Body of pancreas (tissue), 4 donors: ENCODE data around the gene SPTB.

Source experiments
- POLR2A ChIP-seq, 3 donors: fragments of 450-650 bp; IDR thresholded peaks; one replicate each; pipeline ENCODE4 v1.6.1; 2016; ENCODE audit warnings: antibody characterized with exemption in 3 of 3, mild to moderate bottlenecking in 2 of 3
- TF ChIP-seq, protein P1 (sequence below), 7 experiments: fragments of 450-650 bp in 4 of 7; fragments of 200-600 bp in 3 of 7; sonication (generic) in 3 of 7; IDR thresholded peaks; one replicate each; pipeline ENCODE4 v1.5.1; 2016 to 2019; ENCODE audit warnings: antibody characterized with exemption in 7 of 7

DNA sequence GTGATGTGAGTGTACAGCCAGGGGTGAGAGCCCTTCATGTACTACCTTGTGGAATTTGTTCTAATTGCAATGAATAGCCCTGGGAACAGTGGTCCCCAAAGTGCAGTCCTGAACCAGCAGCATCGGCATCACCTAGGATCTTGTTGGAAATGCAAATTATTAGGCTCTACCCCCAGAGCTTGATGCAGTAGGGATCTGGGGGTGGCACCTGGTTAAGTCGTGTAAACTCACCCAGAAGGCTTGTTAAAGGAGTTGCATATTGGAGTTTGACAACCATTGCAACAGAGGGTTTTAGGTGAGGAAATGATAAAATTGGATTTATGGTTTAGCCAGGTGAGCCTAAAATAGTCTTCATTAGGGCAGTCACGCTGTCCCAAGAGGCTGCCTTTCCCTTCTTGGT is 102.2 kb downstream of the SPTB start:
- TF ChIP-seq, protein P1, sequence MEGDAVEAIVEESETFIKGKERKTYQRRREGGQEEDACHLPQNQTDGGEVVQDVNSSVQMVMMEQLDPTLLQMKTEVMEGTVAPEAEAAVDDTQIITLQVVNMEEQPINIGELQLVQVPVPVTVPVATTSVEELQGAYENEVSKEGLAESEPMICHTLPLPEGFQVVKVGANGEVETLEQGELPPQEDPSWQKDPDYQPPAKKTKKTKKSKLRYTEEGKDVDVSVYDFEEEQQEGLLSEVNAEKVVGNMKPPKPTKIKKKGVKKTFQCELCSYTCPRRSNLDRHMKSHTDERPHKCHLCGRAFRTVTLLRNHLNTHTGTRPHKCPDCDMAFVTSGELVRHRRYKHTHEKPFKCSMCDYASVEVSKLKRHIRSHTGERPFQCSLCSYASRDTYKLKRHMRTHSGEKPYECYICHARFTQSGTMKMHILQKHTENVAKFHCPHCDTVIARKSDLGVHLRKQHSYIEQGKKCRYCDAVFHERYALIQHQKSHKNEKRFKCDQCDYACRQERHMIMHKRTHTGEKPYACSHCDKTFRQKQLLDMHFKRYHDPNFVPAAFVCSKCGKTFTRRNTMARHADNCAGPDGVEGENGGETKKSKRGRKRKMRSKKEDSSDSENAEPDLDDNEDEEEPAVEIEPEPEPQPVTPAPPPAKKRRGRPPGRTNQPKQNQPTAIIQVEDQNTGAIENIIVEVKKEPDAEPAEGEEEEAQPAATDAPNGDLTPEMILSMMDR (IDR thresholded peaks at IDR 0.05): no peak
- TF ChIP-seq POLR2A (IDR thresholded peaks at IDR 0.05): no peak
